ENCODE results near the gene BICDL1. TPM values are rescaled to one million over a fixed set of nuclear protein-coding genes. Genes with fewer than 3 reads are reported as not detected.

BICDL1 gene
- total and polyA plus RNA-seq, 2 donors (not counting 3 experiments of a cell fraction or from before 2014, with no cell fraction given): 0.19 TPM; not detected in 1

GRCh38 chr12:120024193-120024592, 35.2 kb downstream of the BICDL1 start:
- POLR2A ChIA-PET: no interaction called here
- Histone ChIP-seq H2AFZ (ENCODE audit: low read depth, low read length) (no peak overlapping the region), H3K27ac (ENCODE audit: insufficient read depth, low read depth, low read length) (no peak overlapping the region), H3K4me2 (ENCODE audit: insufficient read depth, low read length) (no peak overlapping the region), H3K4me1 (ENCODE audit: control insufficient read depth, extremely low read depth, insufficient read depth, low read length) (no peaks in the 10 kb centered on the region), H3K36me3 (ENCODE audit: control insufficient read depth in 2 of 2, extremely low read depth in 1 of 2, insufficient read depth in 2 of 2, low read length in 2 of 2) (no peaks in the 10 kb centered on the region), H3K9ac (replicated peaks; ENCODE audit: extremely low read depth, insufficient read depth, low read length) (no peak overlapping the region), H3K9me1 (replicated peaks; ENCODE audit: control insufficient read depth, extremely low read depth, insufficient read depth, low read length) (no peaks in the 10 kb centered on the region), H4K20me1 (replicated peaks; ENCODE audit: control insufficient read depth, extremely low read depth, insufficient read depth, low read length) (no peaks in the 10 kb centered on the region), H3K4me3 (replicated peaks in 1 of 3; ENCODE audit: insufficient read depth in 1 of 3, low read depth in 1 of 3, low read length in 3 of 3) (no peak overlapping the region), H3K79me2 (ENCODE audit: control insufficient read depth, insufficient read depth, low read length) (no peaks in the 10 kb centered on the region), H3K9me3 (replicated peaks; ENCODE audit: control insufficient read depth, insufficient read depth, low read length) (no peaks in the 10 kb centered on the region), H3K27me3 (ENCODE audit: control insufficient read depth in 2 of 2, insufficient read depth in 2 of 2, low read length in 2 of 2) (no peaks in the 10 kb centered on the region)
- dilution Hi-C loops (cut with MboI; ENCODE audit: extremely low pct_ligation_motif_present, low sequenced_read_pairs) (no loop called here), intact Hi-C loops (cut with micrococcal nuclease) (no loop called here)
- CTCF ChIA-PET: no interaction called here
- FAIRE-seq: no peak
- no TSS peak for BruUV-seq (replicated peaks)
- DNase-seq (ENCODE audit: low read depth, low spot score): no peak
- TF ChIP-seq FOS (IDR thresholded peaks at IDR 0.05; ENCODE audit: borderline replicate concordance, insufficient read depth, low read length): no peak
- TF ChIP-seq JUN (IDR thresholded peaks at IDR 0.05; ENCODE audit: borderline replicate concordance, insufficient read depth, insufficient read length, low read depth): no peak
- TF ChIP-seq GATA2 (IDR thresholded peaks at IDR 0.05; ENCODE audit: insufficient read depth, insufficient read length, low read depth, low read length): no peak

GRCh38 chr12:120025640-120026039, 36.6 kb downstream of the BICDL1 start:
- no peak overlapping the region for H3K27ac ChIP-seq (ENCODE audit: insufficient read depth, low read depth, low read length)
- no peak for DNase-seq (ENCODE audit: low read depth, low spot score)
- H2AFZ ChIP-seq (ENCODE audit: low read depth, low read length): no peak overlapping the region
- no peaks in the 10 kb centered on the region for H4K20me1 ChIP-seq (replicated peaks; ENCODE audit: control insufficient read depth, extremely low read depth, insufficient read depth, low read length)
- CTCF ChIA-PET: no interaction called here
- no peaks in the 10 kb centered on the region for H3K9me3 ChIP-seq (replicated peaks; ENCODE audit: control insufficient read depth, insufficient read depth, low read length)
- H3K4me2 ChIP-seq (ENCODE audit: insufficient read depth, low read length): no peak overlapping the region
- H3K4me1 ChIP-seq (ENCODE audit: control insufficient read depth, extremely low read depth, insufficient read depth, low read length): no peaks in the 10 kb centered on the region
- H3K79me2 ChIP-seq (ENCODE audit: control insufficient read depth, insufficient read depth, low read length): no peaks in the 10 kb centered on the region
- dilution Hi-C loops (cut with MboI; ENCODE audit: extremely low pct_ligation_motif_present, low sequenced_read_pairs): no loop called here
- intact Hi-C loops (cut with micrococcal nuclease): no loop called here
- no peak for TF ChIP-seq POLR2AphosphoS5 (IDR thresholded peaks at IDR 0.05; ENCODE audit: insufficient read depth, low read depth, low read length)
- no peak for TF ChIP-seq JUN (IDR thresholded peaks at IDR 0.05; ENCODE audit: borderline replicate concordance, insufficient read depth, insufficient read length, low read depth)
- TF ChIP-seq GATA2 (IDR thresholded peaks at IDR 0.05; ENCODE audit: insufficient read depth, insufficient read length, low read depth, low read length): no peak
- no peak for TF ChIP-seq EZH2 (IDR thresholded peaks at IDR 0.05; ENCODE audit: borderline replicate concordance, low read depth, low read length, severe bottlenecking)
- no peak for TF ChIP-seq CTCF (IDR thresholded peaks at IDR 0.05; ENCODE audit: extremely low read depth in 1 of 2, insufficient read depth in 1 of 2, low read depth in 1 of 2, low read length in 2 of 2)
- no peak for TF ChIP-seq POLR2A (IDR thresholded peaks at IDR 0.05; ENCODE audit: low read depth, low read length)
- no peak for TF ChIP-seq MYC (IDR thresholded peaks at IDR 0.05; ENCODE audit: low read depth, low read length)
- no peak for TF ChIP-seq MAX (IDR thresholded peaks at IDR 0.05; ENCODE audit: insufficient read depth, insufficient read length)
- TF ChIP-seq FOS (IDR thresholded peaks at IDR 0.05; ENCODE audit: borderline replicate concordance, insufficient read depth, low read length): no peak
- no peaks in the 10 kb centered on the region for H3K9me1 ChIP-seq (replicated peaks; ENCODE audit: control insufficient read depth, extremely low read depth, insufficient read depth, low read length)
- no peaks in the 10 kb centered on the region for H3K36me3 ChIP-seq (ENCODE audit: control insufficient read depth in 2 of 2, extremely low read depth in 1 of 2, insufficient read depth in 2 of 2, low read length in 2 of 2)
- no peak overlapping the region for H3K9ac ChIP-seq (replicated peaks; ENCODE audit: extremely low read depth, insufficient read depth, low read length)
- H3K27me3 ChIP-seq (ENCODE audit: control insufficient read depth in 2 of 2, insufficient read depth in 2 of 2, low read length in 2 of 2): no peaks in the 10 kb centered on the region
- POLR2A ChIA-PET: no interaction called here
- no peak for FAIRE-seq
- no TSS peak for BruUV-seq (replicated peaks)
- H3K4me3 ChIP-seq (replicated peaks in 1 of 3; ENCODE audit: insufficient read depth in 1 of 3, low read depth in 1 of 3, low read length in 3 of 3): no peak overlapping the region

Measured in endothelial cell of umbilical vein (primary cell).